Neuron (in vitro differentiated cells): ENCODE results near the gene PCARE.
"Not testable (repeated sequence)": the region's sequence is repeated elsewhere in the genome, so short reads cannot be mapped to it uniquely, and the experiment has no call there.

Source experiments
- H2AFZ ChIP-seq: one replicate; pipeline ENCODE4 v1.6.1; 2013; ENCODE audit warnings: low read depth, mild to moderate bottlenecking, inconsistent platforms, low read length, moderate library complexity
- H3K27me3 ChIP-seq: one replicate; pipeline ENCODE4 v1.6.1; 2013; ENCODE audit warnings: low read length; ENCODE audit not compliant: insufficient read depth
- H3K36me3 ChIP-seq: one replicate; pipeline ENCODE4 v1.6.1; 2013; ENCODE audit warnings: low read length; ENCODE audit not compliant: insufficient read depth
- H3K4me1 ChIP-seq: one replicate; pipeline ENCODE4 v1.6.1; 2013; ENCODE audit warnings: low read length; ENCODE audit not compliant: insufficient read depth
- H3K4me3 ChIP-seq: 2 replicates; pipeline ENCODE4 v1.5.1; 2013; ENCODE audit warnings: mild to moderate bottlenecking, low read length, moderate library complexity
- H3K9me3 ChIP-seq: one replicate; pipeline ENCODE4 v1.6.1; 2013; ENCODE audit warnings: low read length

Gene PCARE

GRCh38 chr2:29109246-29109645 lies 34.9 kb upstream of the PCARE start:
- Histone ChIP-seq H3K36me3 (no peaks in the 10 kb centered on the region), H3K27me3 (peaks cover 13% of the 10 kb centered on the region), H3K4me1 (no peaks in the 10 kb centered on the region)

GRCh38 chr2:29108225-29108624 lies 33.9 kb upstream of the PCARE start:
- no peaks in the 10 kb centered on the region for H3K36me3 ChIP-seq
- H3K4me1 ChIP-seq: no peaks in the 10 kb centered on the region
- no peak overlapping the region for H3K4me3 ChIP-seq
- peaks cover 4% of the 10 kb centered on the region for H3K27me3 ChIP-seq
- no peaks in the 10 kb centered on the region for H3K9me3 ChIP-seq
- no peak overlapping the region for H2AFZ ChIP-seq

More at GRCh38 chr2:29109246-29109645, 34.9 kb upstream of the PCARE start:
- Histone ChIP-seq H3K9me3 (no peaks in the 10 kb centered on the region), H3K4me3 (no peak overlapping the region), H2AFZ (no peak overlapping the region)

GRCh38 chr2:29107547-29107946 lies 33.2 kb upstream of the PCARE start:
- not testable (repeated sequence) for H3K4me3 ChIP-seq, H3K4me1 ChIP-seq, H3K27me3 ChIP-seq, H3K36me3 ChIP-seq, H3K9me3 ChIP-seq, H2AFZ ChIP-seq

- Histone ChIP-seq H2AFZ (no peak overlapping the region), H3K9me3 (peaks cover 1% of the 10 kb centered on the region), H3K27me3 (peaks cover 4% of the 10 kb centered on the region), H3K4me3 (no peak overlapping the region), H3K4me1 (no peaks in the 10 kb centered on the region), H3K36me3 (no peaks in the 10 kb centered on the region)
These were observed 32.7 kb upstream of the PCARE start for GRCh38 chr2:29106980-29107388.

- Histone ChIP-seq H3K9me3 (peaks cover 1% of the 10 kb centered on the region), H2AFZ (no peak overlapping the region), H3K36me3 (no peaks in the 10 kb centered on the region), H3K4me1 (no peaks in the 10 kb centered on the region), H3K4me3 (no peak overlapping the region), H3K27me3 (peaks cover 4% of the 10 kb centered on the region)
These were observed 31.9 kb upstream of the PCARE start for GRCh38 chr2:29106256-29106655.

- H3K4me1 ChIP-seq: no peaks in the 10 kb centered on the region
- H3K27me3 ChIP-seq: peaks cover 4% of the 10 kb centered on the region
- H3K9me3 ChIP-seq: peaks cover 1% of the 10 kb centered on the region
- no peak overlapping the region for H3K4me3 ChIP-seq
- no peaks in the 10 kb centered on the region for H3K36me3 ChIP-seq
- no peak overlapping the region for H2AFZ ChIP-seq
These were observed 31.1 kb upstream of the PCARE start for GRCh38 chr2:29105375-29105774.

- Histone ChIP-seq H3K4me3 (no peak overlapping the region), H3K27me3 (peaks cover 4% of the 10 kb centered on the region), H3K9me3 (peaks cover 1% of the 10 kb centered on the region), H3K4me1 (no peaks in the 10 kb centered on the region), H2AFZ (no peak overlapping the region), H3K36me3 (no peaks in the 10 kb centered on the region)
These were observed 30.4 kb upstream of the PCARE start for GRCh38 chr2:29104688-29105087.

- peaks cover 4% of the 10 kb centered on the region for H3K27me3 ChIP-seq
- H3K9me3 ChIP-seq: peaks cover 1% of the 10 kb centered on the region
- H2AFZ ChIP-seq: no peak overlapping the region
- peaks cover 5% of the 10 kb centered on the region for H3K4me1 ChIP-seq
- no peak overlapping the region for H3K4me3 ChIP-seq
- no peaks in the 10 kb centered on the region for H3K36me3 ChIP-seq
These were observed 26.2 kb upstream of the PCARE start for GRCh38 chr2:29100564-29100963.

GRCh38 chr2:29097569-29097968 lies 23.2 kb upstream of the PCARE start:
- Histone ChIP-seq H3K9me3 (peaks cover 1% of the 10 kb centered on the region), H3K4me1 (peaks cover 5% of the 10 kb centered on the region), H3K36me3 (no peaks in the 10 kb centered on the region), H2AFZ (no peak overlapping the region), H3K4me3 (no peak overlapping the region), H3K27me3 (no peaks in the 10 kb centered on the region)

- Histone ChIP-seq H2AFZ (no peak overlapping the region), H3K4me3 (no peak overlapping the region), H3K9me3 (no peaks in the 10 kb centered on the region), H3K4me1 (peaks cover 5% of the 10 kb centered on the region), H3K36me3 (no peaks in the 10 kb centered on the region), H3K27me3 (no peaks in the 10 kb centered on the region)
These were observed 22.6 kb upstream of the PCARE start for GRCh38 chr2:29096969-29097368.

GRCh38 chr2:29090311-29090710 lies 16.0 kb upstream of the PCARE start:
- H3K36me3 ChIP-seq, H3K9me3 ChIP-seq, H3K27me3 ChIP-seq, H3K4me3 ChIP-seq, H2AFZ ChIP-seq, H3K4me1 ChIP-seq: not testable (repeated sequence)

GRCh38 chr2:29084554-29084953 lies 10.2 kb upstream of the PCARE start:
- peaks cover 10% of the 10 kb centered on the region for H3K9me3 ChIP-seq
- no peaks in the 10 kb centered on the region for H3K27me3 ChIP-seq
- H2AFZ ChIP-seq: no peak overlapping the region
- no peaks in the 10 kb centered on the region for H3K36me3 ChIP-seq
- H3K4me3 ChIP-seq: no peak overlapping the region
- no peaks in the 10 kb centered on the region for H3K4me1 ChIP-seq

GRCh38 chr2:29082804-29083495 lies 8.6 kb upstream of the PCARE start:
- Histone ChIP-seq H3K9me3 (peaks cover 16% of the 10 kb centered on the region), H3K4me1 (no peaks in the 10 kb centered on the region), H3K36me3 (no peaks in the 10 kb centered on the region), H2AFZ (no peak overlapping the region), H3K27me3 (no peaks in the 10 kb centered on the region), H3K4me3 (no peak overlapping the region)
